Adrenal gland (tissue), 5 donors: Measurements from ENCODE around the gene PGS1.

Source experiments
- POLR2A ChIP-seq, 2 donors: fragments of 450-650 bp; IDR thresholded peaks; one replicate each; pipeline ENCODE4 v1.6.1; 2017; ENCODE audit warnings: antibody characterized with exemption in 2 of 2, mild to moderate bottlenecking in 2 of 2, moderate library complexity in 1 of 2
- TF ChIP-seq, protein P1 (sequence below), 6 experiments: fragments of 450-650 bp in 4 of 6; fragments of 200-600 bp in 2 of 6; sonication (generic) in 1 of 6; IDR thresholded peaks; 1 replicate in 5 of 6; 2 replicates in 1 of 6; pipeline versions ENCODE4 v1.5.1 to v1.8.0; 2016 to 2021; ENCODE audit warnings: antibody characterized with exemption in 6 of 6, mild to moderate bottlenecking in 2 of 6, moderate library complexity in 1 of 6
- donor health status: DM: no; HTN: no; CAD: no.

DNA sequence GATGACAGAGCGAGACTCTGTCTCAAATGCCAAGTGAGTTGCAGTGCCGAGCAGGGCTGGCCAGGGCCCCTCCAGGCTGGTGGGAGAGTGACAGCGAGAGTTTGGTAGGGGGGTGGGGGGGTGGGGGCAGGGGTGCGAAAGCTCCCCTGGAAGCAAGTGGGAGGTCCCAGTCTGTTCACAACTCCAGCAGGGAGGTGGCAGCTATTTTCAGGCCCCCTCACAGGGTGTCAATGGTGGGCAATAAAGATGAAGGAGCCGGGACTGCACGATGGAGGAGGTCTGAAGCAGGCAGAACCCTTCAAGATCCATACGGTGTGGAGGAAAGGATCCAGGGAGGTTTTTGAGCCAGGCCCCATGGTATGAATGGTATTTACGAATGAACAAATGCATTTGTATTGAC lies 83.7 kb downstream of the PGS1 start:
- TF ChIP-seq, protein P1, sequence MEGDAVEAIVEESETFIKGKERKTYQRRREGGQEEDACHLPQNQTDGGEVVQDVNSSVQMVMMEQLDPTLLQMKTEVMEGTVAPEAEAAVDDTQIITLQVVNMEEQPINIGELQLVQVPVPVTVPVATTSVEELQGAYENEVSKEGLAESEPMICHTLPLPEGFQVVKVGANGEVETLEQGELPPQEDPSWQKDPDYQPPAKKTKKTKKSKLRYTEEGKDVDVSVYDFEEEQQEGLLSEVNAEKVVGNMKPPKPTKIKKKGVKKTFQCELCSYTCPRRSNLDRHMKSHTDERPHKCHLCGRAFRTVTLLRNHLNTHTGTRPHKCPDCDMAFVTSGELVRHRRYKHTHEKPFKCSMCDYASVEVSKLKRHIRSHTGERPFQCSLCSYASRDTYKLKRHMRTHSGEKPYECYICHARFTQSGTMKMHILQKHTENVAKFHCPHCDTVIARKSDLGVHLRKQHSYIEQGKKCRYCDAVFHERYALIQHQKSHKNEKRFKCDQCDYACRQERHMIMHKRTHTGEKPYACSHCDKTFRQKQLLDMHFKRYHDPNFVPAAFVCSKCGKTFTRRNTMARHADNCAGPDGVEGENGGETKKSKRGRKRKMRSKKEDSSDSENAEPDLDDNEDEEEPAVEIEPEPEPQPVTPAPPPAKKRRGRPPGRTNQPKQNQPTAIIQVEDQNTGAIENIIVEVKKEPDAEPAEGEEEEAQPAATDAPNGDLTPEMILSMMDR (IDR thresholded peaks at IDR 0.05): no peak
- no peak for TF ChIP-seq POLR2A (IDR thresholded peaks at IDR 0.05)
